ENCODE results near the gene PLEKHM1.

PLEKHM1 gene

DNA sequence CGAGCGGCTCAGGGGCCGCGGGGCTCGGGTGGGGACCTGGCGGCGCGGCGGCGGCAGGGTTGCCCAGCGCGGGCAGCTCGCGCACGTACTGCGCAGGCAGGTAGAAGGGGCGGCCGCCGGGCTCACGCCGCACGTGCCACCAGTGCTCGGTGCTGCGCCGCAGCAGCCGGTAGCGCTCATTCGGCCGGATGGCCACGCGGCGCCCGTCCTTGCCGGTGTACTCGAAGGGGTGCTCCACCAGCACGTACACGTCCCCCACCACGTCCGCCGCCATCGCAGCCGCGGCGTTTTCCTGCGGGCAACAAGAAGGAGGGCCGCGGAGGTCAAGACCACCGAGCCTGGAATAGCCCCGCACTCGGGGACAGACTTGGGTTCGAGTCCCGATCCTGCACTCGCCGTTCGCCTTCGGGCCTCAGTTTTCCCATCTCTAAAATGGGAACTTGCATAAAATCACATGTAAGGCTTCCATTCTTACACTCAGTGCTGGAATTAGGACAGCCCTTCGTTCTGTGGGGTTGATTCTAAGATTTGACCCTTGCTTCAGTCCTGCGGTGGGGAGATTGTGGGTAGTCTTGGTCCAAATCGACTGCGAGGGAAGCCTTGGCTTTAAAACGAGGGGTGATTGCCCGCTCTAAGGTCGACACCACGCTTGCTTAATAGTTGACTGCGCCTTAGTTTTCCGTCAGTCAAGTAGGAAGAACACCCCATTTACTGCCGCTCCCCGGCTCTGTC is 60.3 kb downstream of the PLEKHM1 start:
- H3K27ac ChIP-seq (ENCODE audit: low read depth, low read length), result no peak overlapping the region
- H3K27me3 ChIP-seq (ENCODE audit: insufficient read depth, low read length), result peaks cover 35% of the 10 kb centered on the region
- no peak overlapping the region for H2AFZ ChIP-seq (ENCODE audit: low read length, unreplicated experiment)
- no peaks in the 10 kb centered on the region for H3K36me3 ChIP-seq (ENCODE audit: insufficient read depth, low read length)
- H3K4me3 ChIP-seq (ENCODE audit: low read depth, low read length), result peak overlapping the region; percentile 77
- H3K79me2 ChIP-seq (ENCODE audit: control insufficient read depth, insufficient read depth, low read length, unreplicated experiment), result no peaks in the 10 kb centered on the region
- no peaks in the 10 kb centered on the region for H3K4me1 ChIP-seq (ENCODE audit: control insufficient read depth, insufficient read depth, low read length, unreplicated experiment)

DNA sequence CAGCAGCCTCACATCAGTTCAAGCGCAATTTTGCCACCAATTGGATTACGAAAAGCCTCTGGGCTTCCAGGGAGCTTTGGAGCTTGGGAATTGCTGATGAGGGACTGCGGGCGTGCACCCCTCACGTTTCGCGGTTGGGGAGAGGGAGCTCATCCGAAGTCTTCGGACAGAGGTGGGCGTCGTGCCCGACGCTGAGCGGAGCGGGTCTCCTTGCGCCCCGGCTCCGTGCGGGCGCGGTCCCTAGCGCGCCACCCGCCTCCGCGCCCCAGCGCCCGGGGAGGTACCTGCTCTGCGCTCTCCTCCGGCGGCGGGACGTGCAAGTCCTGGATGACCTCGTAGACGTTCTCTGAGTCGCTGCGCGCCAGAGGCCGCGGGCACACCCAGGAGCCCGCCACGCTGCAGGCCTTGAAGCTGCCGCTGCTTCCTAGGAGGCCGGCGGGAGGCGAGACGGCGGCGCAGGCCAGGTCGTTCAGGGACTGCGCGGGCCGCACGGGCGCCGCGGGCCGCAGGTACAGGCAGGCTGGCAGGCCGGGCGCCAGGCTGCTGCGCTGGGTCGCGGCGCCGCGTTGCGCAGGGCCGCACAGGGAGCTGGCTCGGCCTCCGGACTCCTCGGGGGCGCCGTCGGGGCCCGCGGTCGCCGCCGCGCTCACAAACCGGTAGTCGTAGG is 61.0 kb downstream of the PLEKHM1 start:
- H3K36me3 ChIP-seq (ENCODE audit: insufficient read depth, low read length), result no peaks in the 10 kb centered on the region
- no peaks in the 10 kb centered on the region for H3K4me1 ChIP-seq (ENCODE audit: control insufficient read depth, insufficient read depth, low read length, unreplicated experiment)
- no peak overlapping the region for H3K4me3 ChIP-seq (ENCODE audit: low read depth, low read length)
- no peaks in the 10 kb centered on the region for H3K79me2 ChIP-seq (ENCODE audit: control insufficient read depth, insufficient read depth, low read length, unreplicated experiment)
- peaks cover 35% of the 10 kb centered on the region for H3K27me3 ChIP-seq (ENCODE audit: insufficient read depth, low read length)
- H3K27ac ChIP-seq (ENCODE audit: low read depth, low read length), result no peak overlapping the region
- no peak overlapping the region for H2AFZ ChIP-seq (ENCODE audit: low read length, unreplicated experiment)

DNA sequence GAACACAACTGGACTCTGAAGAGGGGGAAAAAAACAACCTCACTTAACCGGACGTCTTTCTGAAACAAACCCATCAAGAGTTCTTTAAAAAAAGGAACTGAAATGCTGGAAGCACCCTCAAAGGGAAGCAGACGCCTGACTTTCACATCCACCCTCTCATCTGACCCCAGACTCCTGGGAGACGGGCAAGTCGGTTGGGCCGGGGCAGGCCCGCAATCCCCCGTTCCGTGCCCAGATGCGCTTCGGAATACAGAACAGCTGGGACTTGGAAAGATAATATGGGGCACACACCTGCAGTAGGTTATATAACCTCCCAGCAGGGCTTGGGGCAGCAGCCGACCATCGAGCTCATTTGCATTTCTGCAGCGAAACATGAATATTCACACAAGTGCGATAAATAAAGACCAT is 61.6 kb downstream of the PLEKHM1 start:
- no peak overlapping the region for H3K4me3 ChIP-seq (ENCODE audit: low read depth, low read length)
- H3K36me3 ChIP-seq (ENCODE audit: insufficient read depth, low read length), result no peaks in the 10 kb centered on the region
- no peak overlapping the region for H2AFZ ChIP-seq (ENCODE audit: low read length, unreplicated experiment)
- H3K79me2 ChIP-seq (ENCODE audit: control insufficient read depth, insufficient read depth, low read length, unreplicated experiment), result no peaks in the 10 kb centered on the region
- H3K27me3 ChIP-seq (ENCODE audit: insufficient read depth, low read length), result peaks cover 35% of the 10 kb centered on the region
- H3K4me1 ChIP-seq (ENCODE audit: control insufficient read depth, insufficient read depth, low read length, unreplicated experiment), result no peaks in the 10 kb centered on the region
- H3K27ac ChIP-seq (ENCODE audit: low read depth, low read length), result no peak overlapping the region

DNA sequence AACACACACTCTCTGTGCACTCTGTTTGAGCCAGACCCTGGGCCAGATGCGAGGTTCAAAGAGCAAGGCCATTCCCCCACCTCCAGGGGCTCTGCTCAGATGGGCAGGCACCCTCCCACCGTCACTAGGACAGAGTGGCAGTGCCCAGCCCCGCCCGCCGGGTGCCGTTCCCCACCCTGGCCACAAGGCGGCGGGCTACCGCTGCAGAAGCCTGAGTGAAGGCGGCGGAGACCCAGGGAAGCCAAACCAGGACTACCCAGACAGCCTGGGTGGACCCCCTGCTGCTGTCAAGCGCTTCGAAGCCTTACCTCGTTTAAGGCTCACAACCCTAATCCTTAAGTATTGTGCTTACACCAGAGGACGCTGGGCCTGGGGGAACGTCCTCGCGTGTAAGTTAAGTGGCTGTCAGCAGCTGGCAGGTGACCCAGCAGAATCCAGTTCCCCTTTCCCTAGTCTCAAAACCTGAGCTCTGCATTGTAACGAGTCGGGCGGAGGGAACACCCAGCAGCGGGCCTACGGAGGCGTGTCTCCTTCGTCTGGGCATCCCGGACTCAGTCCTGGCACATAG is 62.4 kb downstream of the PLEKHM1 start:
- Histone ChIP-seq H3K36me3 (ENCODE audit: insufficient read depth, low read length) (no peaks in the 10 kb centered on the region), H3K79me2 (ENCODE audit: control insufficient read depth, insufficient read depth, low read length, unreplicated experiment) (no peaks in the 10 kb centered on the region), H3K4me3 (ENCODE audit: low read depth, low read length) (no peak overlapping the region), H2AFZ (ENCODE audit: low read length, unreplicated experiment) (no peak overlapping the region), H3K27ac (ENCODE audit: low read depth, low read length) (no peak overlapping the region), H3K4me1 (ENCODE audit: control insufficient read depth, insufficient read depth, low read length, unreplicated experiment) (no peaks in the 10 kb centered on the region), H3K27me3 (ENCODE audit: insufficient read depth, low read length) (peaks cover 35% of the 10 kb centered on the region)

DNA sequence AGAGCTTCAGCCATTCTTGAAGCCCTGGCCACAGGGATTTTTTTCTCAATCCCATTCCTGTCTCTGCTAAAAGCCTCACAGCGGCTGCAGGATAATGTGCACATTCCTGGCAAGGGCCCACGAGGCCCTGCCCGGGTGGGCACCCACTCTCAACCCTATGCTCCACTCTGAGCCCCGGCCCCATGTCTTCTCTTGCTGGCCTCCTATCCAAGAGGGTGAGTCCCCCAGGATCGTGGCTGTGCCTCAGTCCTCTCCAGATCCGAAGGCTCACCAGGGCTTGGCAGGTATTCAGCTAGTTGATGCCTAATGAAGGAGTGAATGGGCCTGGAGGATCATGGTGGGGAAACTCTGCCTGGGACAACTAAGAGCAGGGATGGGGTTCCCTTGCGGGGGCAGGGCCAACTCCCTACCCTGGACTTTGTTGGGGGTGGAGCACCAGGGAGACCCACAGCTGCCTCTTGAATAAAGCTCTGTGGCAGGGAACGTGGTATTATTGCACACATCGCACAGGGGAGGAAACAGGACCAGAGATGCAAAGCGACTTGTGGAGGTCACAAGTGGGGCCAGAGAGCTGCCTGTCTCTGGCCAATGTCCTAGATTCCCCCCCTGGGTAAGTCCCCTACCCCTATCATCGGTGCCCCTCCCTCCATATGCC is 63.2 kb downstream of the PLEKHM1 start:
- no peaks in the 10 kb centered on the region for H3K4me1 ChIP-seq (ENCODE audit: control insufficient read depth, insufficient read depth, low read length, unreplicated experiment)
- H3K79me2 ChIP-seq (ENCODE audit: control insufficient read depth, insufficient read depth, low read length, unreplicated experiment), result no peaks in the 10 kb centered on the region
- no peak overlapping the region for H3K27ac ChIP-seq (ENCODE audit: low read depth, low read length)
- H3K27me3 ChIP-seq (ENCODE audit: insufficient read depth, low read length), result peaks cover 35% of the 10 kb centered on the region
- no peaks in the 10 kb centered on the region for H3K36me3 ChIP-seq (ENCODE audit: insufficient read depth, low read length)
- H2AFZ ChIP-seq (ENCODE audit: low read length, unreplicated experiment), result no peak overlapping the region
- H3K4me3 ChIP-seq (ENCODE audit: low read depth, low read length), result no peak overlapping the region

DNA sequence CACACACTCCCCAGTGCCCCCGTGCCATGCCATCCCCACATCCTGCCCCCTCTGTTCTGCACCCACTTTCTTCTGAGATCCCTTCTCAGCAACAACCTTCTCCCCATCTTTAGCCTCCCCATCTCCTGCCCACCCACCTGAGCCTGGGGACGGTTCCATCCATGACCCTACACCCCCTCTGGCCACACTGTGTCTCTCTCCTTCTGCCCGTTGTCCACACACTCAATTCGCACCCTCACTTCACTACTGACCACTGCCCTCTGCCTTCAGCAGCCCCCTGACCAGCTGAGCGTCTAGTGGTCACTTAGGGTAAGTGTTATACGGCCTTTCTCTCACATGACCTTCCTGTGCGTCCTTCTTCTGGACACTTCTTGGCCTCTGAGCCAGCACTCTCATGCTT is 64.0 kb downstream of the PLEKHM1 start:
- Histone ChIP-seq H3K79me2 (ENCODE audit: control insufficient read depth, insufficient read depth, low read length, unreplicated experiment) (no peaks in the 10 kb centered on the region), H3K4me3 (ENCODE audit: low read depth, low read length) (no peak overlapping the region), H3K36me3 (ENCODE audit: insufficient read depth, low read length) (no peaks in the 10 kb centered on the region), H2AFZ (ENCODE audit: low read length, unreplicated experiment) (no peak overlapping the region), H3K4me1 (ENCODE audit: control insufficient read depth, insufficient read depth, low read length, unreplicated experiment) (no peaks in the 10 kb centered on the region), H3K27ac (ENCODE audit: low read depth, low read length) (no peak overlapping the region), H3K27me3 (ENCODE audit: insufficient read depth, low read length) (peaks cover 31% of the 10 kb centered on the region)

DNA sequence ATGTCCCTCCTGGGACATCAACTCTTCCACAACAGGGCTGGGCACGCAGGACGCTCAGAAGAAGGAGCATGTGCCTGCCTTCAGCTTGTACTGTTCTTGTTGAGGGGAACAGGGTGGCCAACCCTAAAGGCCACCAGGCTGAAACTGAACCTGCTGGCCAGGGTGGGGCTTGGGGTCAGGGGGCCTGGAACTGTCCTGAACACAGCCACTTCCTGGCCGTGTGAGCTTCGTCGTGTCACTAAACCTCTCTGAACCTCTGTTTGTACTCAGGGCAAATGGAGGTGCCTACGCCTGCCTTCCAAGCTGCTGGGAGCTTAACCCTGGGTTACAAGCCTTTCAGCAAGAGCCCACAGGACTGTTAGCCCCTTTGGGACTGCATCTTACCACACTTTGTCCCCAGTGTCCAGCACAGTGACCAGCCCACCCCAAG is 64.5 kb downstream of the PLEKHM1 start:
- H3K27ac ChIP-seq (ENCODE audit: low read depth, low read length), result no peak overlapping the region
- H3K4me1 ChIP-seq (ENCODE audit: control insufficient read depth, insufficient read depth, low read length, unreplicated experiment), result no peaks in the 10 kb centered on the region
- peaks cover 25% of the 10 kb centered on the region for H3K27me3 ChIP-seq (ENCODE audit: insufficient read depth, low read length)
- H3K4me3 ChIP-seq (ENCODE audit: low read depth, low read length), result no peak overlapping the region
- no peaks in the 10 kb centered on the region for H3K79me2 ChIP-seq (ENCODE audit: control insufficient read depth, insufficient read depth, low read length, unreplicated experiment)
- no peaks in the 10 kb centered on the region for H3K36me3 ChIP-seq (ENCODE audit: insufficient read depth, low read length)
- H2AFZ ChIP-seq (ENCODE audit: low read length, unreplicated experiment), result no peak overlapping the region

DNA sequence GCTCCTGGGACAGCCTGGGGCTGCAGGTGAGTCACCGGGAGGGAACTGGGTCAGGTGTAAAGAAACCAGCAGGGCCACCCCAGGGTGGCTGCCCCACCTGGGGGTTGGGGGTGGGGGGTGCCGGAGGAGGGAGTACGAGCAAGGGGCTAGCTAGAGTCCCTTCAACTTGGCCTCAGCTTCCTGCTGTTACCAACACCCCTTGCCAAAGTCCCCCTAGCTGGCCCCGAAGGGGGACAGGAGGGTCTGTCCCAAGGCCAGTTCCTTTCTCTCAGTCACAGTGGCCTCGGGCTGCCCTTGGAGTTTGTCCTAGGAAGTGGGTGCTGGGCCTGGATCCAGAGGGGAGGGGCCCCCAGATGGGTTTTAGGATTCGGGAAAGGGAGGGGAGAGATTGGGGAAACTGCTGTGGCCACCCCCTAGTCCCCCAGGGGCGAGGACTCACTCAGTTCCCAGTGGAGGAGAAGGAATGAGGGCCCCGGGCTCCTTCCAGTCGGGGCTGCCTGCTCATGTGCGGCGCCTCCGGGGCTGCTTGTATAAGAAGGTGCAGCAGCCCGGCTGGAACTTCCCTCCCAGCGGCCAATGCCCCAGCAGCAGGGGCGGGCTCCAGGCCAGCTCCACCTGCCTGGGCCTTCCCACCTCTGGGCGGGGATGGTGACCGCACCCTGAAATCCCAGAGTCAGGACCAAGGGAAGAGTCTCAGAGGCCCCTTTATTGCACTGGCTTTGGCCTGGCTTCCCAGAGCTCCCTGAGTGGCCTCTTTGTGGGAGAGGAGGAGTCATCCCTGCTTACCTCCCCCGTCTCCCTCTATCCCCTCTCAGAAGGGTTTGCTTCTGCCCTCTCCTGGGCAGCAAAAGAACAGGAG is 65.2 kb downstream of the PLEKHM1 start:
- Histone ChIP-seq H3K36me3 (ENCODE audit: insufficient read depth, low read length) (no peaks in the 10 kb centered on the region), H3K79me2 (ENCODE audit: control insufficient read depth, insufficient read depth, low read length, unreplicated experiment) (no peaks in the 10 kb centered on the region), H3K4me3 (ENCODE audit: low read depth, low read length) (no peak overlapping the region), H3K27me3 (ENCODE audit: insufficient read depth, low read length) (peaks cover 19% of the 10 kb centered on the region), H3K4me1 (ENCODE audit: control insufficient read depth, insufficient read depth, low read length, unreplicated experiment) (no peaks in the 10 kb centered on the region), H2AFZ (ENCODE audit: low read length, unreplicated experiment) (no peak overlapping the region), H3K27ac (ENCODE audit: low read depth, low read length) (no peak overlapping the region)

DNA sequence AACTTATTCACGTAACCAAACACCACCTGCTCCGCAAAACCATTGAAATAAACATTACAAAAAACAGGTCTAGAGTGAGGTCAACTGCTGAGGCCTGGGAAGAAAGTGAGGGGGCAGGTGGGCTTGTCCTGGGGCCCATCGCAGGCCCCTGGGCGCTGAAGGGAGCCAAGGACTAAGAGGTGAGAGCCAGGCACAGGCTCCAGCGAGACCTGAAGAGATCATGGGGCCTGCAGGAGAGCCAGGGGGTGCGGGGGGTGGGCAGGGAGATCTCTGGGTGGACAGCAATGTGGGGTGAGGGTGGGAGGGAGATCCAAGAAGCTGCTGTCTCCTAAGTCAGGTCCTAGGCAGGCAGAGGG is 65.8 kb downstream of the PLEKHM1 start:
- no peaks in the 10 kb centered on the region for H3K36me3 ChIP-seq (ENCODE audit: insufficient read depth, low read length)
- H2AFZ ChIP-seq (ENCODE audit: low read length, unreplicated experiment), result no peak overlapping the region
- no peaks in the 10 kb centered on the region for H3K79me2 ChIP-seq (ENCODE audit: control insufficient read depth, insufficient read depth, low read length, unreplicated experiment)
- H3K27ac ChIP-seq (ENCODE audit: low read depth, low read length), result no peak overlapping the region
- H3K4me3 ChIP-seq (ENCODE audit: low read depth, low read length), result no peak overlapping the region
- H3K27me3 ChIP-seq (ENCODE audit: insufficient read depth, low read length), result peaks cover 14% of the 10 kb centered on the region
- no peaks in the 10 kb centered on the region for H3K4me1 ChIP-seq (ENCODE audit: control insufficient read depth, insufficient read depth, low read length, unreplicated experiment)

DNA sequence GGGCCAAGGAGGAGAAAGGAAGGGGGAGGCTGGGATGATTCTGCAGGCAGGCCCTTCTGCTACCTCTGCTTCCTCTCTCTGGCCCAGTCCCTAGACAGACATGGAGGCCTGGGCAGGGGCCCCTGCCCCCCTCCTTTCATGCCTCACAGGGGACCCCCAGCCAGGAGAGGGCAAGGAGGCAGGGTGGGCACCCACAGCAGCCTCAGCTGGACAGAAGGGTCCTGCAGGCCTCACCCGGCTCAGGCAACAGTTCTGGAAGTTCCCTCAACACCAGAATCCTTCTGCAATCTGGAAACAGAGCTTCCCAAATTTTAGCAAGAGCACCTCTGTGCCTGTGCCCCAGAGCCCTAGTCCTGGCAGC is 66.6 kb downstream of the PLEKHM1 start:
- no peak overlapping the region for H3K4me3 ChIP-seq (ENCODE audit: low read depth, low read length)
- H3K27ac ChIP-seq (ENCODE audit: low read depth, low read length), result no peak overlapping the region
- no peaks in the 10 kb centered on the region for H3K79me2 ChIP-seq (ENCODE audit: control insufficient read depth, insufficient read depth, low read length, unreplicated experiment)
- H3K27me3 ChIP-seq (ENCODE audit: insufficient read depth, low read length), result peaks cover 6% of the 10 kb centered on the region; the same call in 1 of the 2 replicates
- no peaks in the 10 kb centered on the region for H3K36me3 ChIP-seq (ENCODE audit: insufficient read depth, low read length)
- no peaks in the 10 kb centered on the region for H3K4me1 ChIP-seq (ENCODE audit: control insufficient read depth, insufficient read depth, low read length, unreplicated experiment)
- H2AFZ ChIP-seq (ENCODE audit: low read length, unreplicated experiment), result no peak overlapping the region
